ENCODE measurements around the gene SPATA19.

Gene SPATA19

GRCh38 chr11:133819746-133820315 is 25.5 kb downstream of the SPATA19 start:
- in situ Hi-C loops (cut with MboI; ENCODE audit: low sequenced_read_pairs) = no loop called here

GRCh38 chr11:133819114-133819513 is 26.2 kb downstream of the SPATA19 start:
- in situ Hi-C loops (cut with MboI; ENCODE audit: low sequenced_read_pairs) = no loop called here

GRCh38 chr11:133818302-133818701 is 27.0 kb downstream of the SPATA19 start:
- in situ Hi-C loops (cut with MboI; ENCODE audit: low sequenced_read_pairs) = no loop called here

- in situ Hi-C loops (cut with MboI; ENCODE audit: low sequenced_read_pairs) = no loop called here
Observed at GRCh38 chr11:133817449-133817848, 27.9 kb downstream of the SPATA19 start.

- in situ Hi-C loops (cut with MboI; ENCODE audit: low sequenced_read_pairs) = no loop called here
Observed at GRCh38 chr11:133816146-133816870, 29.0 kb downstream of the SPATA19 start.

GRCh38 chr11:133815636-133816035 is 29.7 kb downstream of the SPATA19 start:
- in situ Hi-C loops (cut with MboI; ENCODE audit: low sequenced_read_pairs) = no loop called here

- in situ Hi-C loops (cut with MboI; ENCODE audit: low sequenced_read_pairs) = no loop called here
Observed at GRCh38 chr11:133814588-133815100, 30.7 kb downstream of the SPATA19 start.

GRCh38 chr11:133811850-133812685 is 33.2 kb downstream of the SPATA19 start:
- in situ Hi-C loops (cut with MboI; ENCODE audit: low sequenced_read_pairs) = no loop called here

GRCh38 chr11:133810766-133811165 is 34.5 kb downstream of the SPATA19 start:
- in situ Hi-C loops (cut with MboI; ENCODE audit: low sequenced_read_pairs) = no loop called here

- in situ Hi-C loops (cut with MboI; ENCODE audit: low sequenced_read_pairs) = no loop called here
Observed at GRCh38 chr11:133809569-133810491, 35.5 kb downstream of the SPATA19 start.

GRCh38 chr11:133808393-133809140 is 36.7 kb downstream of the SPATA19 start:
- in situ Hi-C loops (cut with MboI; ENCODE audit: low sequenced_read_pairs) = no loop called here

- in situ Hi-C loops (cut with MboI; ENCODE audit: low sequenced_read_pairs) = no loop called here
Observed at GRCh38 chr11:133803026-133803425, 42.3 kb downstream of the SPATA19 start.

- in situ Hi-C loops (cut with MboI; ENCODE audit: low sequenced_read_pairs) = no loop called here
Observed at GRCh38 chr11:133801356-133801755, 44.0 kb downstream of the SPATA19 start.

GRCh38 chr11:133800666-133801065 is 44.6 kb downstream of the SPATA19 start:
- in situ Hi-C loops (cut with MboI; ENCODE audit: low sequenced_read_pairs) = no loop called here

- in situ Hi-C loops (cut with MboI; ENCODE audit: low sequenced_read_pairs) = no loop called here
Observed at GRCh38 chr11:133797554-133797953, 47.8 kb downstream of the SPATA19 start.

- in situ Hi-C loops (cut with MboI; ENCODE audit: low sequenced_read_pairs) = no loop called here
Observed at GRCh38 chr11:133796043-133796795, 49.1 kb downstream of the SPATA19 start.

- in situ Hi-C loops (cut with MboI; ENCODE audit: low sequenced_read_pairs) = no loop called here
Observed at GRCh38 chr11:133795088-133795487, 50.2 kb downstream of the SPATA19 start.

- in situ Hi-C loops (cut with MboI; ENCODE audit: low sequenced_read_pairs) = no loop called here
Observed at GRCh38 chr11:133794205-133794604, 51.1 kb downstream of the SPATA19 start.
